ENCODE data around the gene MATN4.
"Not testable (repeated sequence)": the region's sequence is repeated elsewhere in the genome, so short reads cannot be mapped to it uniquely, and the experiment has no call there.

MATN4 gene, protein sequence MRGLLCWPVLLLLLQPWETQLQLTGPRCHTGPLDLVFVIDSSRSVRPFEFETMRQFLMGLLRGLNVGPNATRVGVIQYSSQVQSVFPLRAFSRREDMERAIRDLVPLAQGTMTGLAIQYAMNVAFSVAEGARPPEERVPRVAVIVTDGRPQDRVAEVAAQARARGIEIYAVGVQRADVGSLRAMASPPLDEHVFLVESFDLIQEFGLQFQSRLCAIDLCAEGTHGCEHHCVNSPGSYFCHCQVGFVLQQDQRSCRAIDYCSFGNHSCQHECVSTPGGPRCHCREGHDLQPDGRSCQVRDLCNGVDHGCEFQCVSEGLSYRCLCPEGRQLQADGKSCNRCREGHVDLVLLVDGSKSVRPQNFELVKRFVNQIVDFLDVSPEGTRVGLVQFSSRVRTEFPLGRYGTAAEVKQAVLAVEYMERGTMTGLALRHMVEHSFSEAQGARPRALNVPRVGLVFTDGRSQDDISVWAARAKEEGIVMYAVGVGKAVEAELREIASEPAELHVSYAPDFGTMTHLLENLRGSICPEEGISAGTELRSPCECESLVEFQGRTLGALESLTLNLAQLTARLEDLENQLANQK

DNA sequence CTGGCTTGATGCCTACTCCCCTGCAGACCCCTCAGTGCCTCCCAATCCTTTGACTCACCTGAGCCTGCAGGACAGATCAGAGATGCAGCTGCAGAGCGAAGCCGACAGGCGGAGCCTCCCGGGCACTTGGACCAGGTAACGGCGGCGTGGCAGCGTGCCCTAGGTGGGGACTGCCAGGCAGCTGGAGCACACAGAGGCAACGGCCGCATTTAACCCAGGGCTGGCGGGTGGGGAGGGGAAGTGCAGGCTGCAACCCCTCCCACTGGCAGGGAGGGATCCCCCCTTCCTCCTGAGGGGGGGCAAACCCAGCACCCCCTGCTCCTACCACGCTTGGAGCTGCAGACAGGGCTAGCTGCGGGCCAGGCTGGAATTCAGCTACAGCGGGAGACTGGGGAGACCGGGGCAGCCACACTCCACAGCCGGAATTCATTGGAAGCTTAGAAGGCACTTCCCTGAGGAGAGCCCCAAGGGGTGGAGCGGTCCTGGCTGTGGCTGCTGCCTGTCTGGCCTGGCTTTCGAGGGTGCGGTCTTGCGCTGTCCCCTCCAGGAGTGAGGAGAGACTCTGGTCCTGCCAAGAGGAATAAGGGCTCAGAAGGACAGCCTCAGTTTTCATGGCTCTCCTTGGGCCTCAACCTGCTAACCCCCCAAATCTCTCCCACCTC, at the start of gene MATN4:
MATN4 (minus strand) TSS at position 183 of the 662 bp plus-strand sequence. CDS start 2,717 bp downstream, outside the sequence.
- DNase-seq, result no peak

DNA sequence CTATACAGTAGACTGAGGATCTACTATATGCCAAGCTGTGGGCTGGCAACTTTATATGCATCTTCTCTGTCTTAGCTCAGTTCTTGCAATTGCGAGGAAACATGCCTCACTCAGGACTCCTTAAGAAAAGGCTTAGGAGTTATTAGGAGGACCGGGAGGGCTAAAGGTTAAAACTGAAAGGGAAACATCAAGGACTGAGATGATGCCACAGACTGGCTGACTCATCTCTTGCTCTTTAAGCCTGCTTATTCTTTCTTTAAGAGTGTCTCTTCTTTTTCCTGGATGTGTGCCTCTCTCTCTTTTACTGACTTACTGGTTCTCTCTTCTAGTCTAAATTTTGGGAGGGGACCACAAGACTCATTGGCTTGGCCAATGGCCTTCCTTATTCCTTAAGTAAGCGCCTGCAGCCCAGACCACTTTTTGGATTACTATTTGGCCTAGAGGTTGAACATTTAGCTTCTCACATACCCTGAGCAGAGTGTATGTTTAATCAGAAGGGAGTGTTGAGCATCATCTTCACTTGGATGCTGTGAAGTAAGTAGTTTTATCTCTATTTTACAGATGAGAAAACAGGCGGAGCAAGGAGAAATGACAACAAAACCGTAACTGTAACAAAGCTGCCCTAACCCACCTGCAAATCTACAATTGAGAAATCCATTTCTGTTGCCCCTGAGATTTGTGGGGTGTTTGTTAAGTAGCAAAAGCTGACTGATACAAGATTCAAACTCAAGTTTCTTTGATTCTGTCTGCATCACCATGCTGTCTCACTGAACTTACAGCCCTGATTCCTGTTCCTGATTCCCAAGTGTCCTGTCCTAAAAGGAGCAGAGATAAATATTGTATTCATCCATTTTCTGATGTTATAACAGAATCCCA, 47.3 kb upstream of the MATN4 start:
- DNase-seq, result no peak

- DNase-seq, result no peak
These were observed 46.5 kb upstream of the MATN4 start for GRCh38 chr20:45354423-45355208.

DNA sequence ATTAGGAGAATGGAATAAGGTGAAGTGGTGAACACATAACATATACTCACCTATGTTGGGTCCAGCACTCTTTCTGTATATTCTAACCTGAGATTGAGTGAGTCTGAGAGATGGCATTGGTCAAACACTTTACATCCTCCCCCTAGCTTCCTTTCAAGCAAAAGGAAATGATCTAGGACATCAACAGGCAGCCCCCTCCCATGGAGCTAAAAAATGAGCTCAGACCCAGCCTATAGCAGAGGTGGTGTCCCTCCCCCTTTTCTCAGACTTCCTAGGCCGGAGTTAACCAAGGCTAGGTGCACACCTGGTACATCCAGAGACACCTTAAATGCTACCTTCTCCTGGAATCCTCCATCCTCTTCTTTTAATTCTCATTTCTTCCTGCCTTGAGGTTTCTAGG, 45.6 kb upstream of the MATN4 start:
- DNase-seq, result no peak

DNA sequence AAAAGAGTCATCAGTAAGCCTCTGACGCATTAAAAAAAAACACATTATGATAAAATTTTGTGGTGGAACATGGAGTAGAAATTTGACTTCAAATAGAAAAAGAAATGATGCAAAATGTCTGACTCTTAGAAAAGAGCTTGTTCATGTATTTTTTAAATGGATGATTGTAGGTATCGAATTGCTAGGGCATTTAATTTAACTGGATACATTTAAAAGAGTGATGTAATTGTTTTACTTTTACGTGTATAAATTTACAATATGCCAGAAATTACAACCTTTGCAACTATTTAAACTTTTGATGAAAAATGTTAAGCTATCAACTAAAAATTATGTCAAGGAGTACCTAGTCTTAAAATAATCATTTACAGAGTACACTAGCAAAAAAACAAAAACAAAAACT, 44.6 kb upstream of the MATN4 start:
- no peak for DNase-seq

DNA sequence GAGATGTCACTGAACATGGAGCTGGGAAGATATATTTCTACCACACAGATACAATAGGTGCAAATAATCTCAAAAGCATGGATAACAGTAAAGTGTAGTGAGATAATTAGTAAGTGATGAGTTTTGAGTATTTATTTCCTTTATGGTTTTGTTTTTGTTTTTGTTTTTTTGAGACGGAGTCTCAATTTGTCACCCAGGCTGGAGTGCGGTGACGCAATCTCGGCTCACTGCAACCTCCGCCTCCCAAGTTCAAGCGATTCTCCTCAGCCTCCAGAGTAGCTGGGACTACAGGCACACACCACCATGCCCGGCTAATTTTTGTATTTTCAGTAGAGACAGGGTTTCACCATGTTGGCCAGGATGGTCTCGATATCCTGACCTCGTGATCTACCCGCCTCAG, 42.7 kb upstream of the MATN4 start:
- DNase-seq, result not testable (repeated sequence)

DNA sequence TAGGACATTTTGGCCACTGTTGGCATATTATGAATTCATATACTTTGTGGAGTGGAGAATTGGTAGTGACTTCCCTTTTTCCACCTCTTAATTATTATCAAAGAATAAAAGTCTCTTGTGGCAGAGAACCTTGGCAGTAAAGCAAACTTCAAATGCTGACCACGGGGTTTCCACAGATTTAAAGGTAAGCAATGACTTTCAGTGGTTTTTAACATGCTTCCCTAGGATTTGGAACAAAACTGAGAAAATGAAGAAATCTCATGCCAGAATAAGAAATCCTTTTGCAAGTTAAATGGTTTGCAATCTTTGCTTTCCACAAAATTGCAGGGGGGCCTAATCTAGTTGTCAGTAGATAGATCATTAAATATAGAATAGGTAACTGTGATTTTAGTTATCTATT, 42.1 kb upstream of the MATN4 start:
- no peak for DNase-seq

DNA sequence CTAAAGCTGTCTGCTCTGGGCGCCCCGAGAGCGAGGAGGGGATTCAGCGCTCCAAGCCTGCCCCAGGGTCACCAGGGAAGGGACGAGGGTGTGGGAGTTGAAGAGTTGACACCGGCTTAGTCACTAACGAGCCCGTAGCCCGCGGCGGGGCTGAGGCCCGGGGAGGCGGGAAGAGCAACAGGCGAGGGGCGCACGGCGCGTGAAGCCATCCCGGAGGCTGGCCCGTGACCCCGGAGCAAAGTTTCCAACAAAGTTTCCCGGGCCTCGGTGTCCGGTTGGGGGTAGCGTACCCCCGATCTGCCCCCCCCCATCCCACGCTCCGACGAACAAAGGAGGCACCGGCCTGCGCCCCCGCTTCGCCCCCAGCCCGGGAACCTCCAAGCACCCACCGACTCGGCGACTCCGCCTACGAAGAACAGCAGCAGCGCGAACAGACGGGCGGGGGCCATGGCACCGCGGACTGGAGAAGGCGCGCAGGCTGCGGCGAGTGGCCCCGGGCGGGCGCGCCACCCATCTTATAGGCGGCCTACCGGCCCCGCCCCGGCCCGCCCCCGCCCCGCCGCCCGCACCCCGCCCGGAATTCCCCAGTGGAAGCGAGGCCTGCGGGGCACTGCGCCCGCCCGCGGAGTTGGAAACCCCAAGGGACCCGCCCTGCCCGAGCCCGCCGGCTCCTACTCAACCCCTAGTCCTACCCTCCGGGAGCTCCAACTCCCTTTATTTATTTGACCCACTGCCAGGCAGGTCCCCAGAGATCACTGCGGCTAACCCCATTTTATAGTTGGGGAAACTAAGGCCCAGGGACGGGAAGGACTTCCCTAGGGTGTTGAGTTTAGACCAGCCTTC, 40.1 kb upstream of the MATN4 start, which contains the start of gene SDC4:
SDC4 (minus strand) TSS at position 489 of the 843 bp plus-strand sequence; CDS start at position 449, 40 bp downstream.
- DNase-seq, result peak; percentile 75

GRCh38 chr20:45347297-45347935, 39.3 kb upstream of the MATN4 start:
- peak; percentile 42 for DNase-seq

DNA sequence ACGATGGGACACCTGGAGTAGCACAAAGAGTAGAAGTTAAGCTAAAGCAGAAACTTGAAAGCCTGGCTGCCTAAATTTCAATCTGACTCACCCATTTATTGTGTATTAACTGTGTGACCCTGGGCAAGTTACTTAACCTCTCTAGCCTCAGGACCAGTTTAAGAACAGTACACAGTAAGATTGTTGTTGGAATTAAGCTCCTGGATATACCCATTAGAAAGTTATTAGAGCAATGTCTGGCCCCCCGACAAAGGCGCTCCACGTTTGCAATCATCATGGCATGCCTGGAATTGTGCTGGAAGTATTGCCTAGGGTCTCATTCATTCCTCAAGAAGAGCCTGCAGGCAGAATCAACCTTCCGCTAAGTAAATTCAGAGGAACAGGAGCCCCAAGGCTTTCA, 38.8 kb upstream of the MATN4 start:
- DNase-seq, result no peak

DNA sequence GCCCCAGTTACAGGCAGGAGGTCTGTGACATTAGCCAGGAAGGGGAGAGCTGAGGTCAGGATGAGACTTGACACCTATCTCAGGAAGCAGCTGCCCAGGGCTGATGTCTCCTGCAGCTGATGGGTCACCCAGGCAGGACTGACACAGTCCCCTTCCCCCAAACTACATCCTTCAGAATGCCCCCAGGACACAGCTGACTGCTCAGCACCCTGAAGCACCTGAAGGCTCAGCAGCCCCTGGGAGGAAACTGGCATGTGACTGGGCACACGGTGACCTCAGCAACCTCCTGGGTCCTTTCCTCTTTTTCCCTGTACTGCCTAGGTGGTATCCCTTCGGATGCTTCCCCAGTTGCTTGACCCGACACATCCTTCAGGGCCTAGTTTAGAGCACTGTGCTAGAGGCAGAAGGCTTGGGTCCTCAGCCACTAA, 38.2 kb upstream of the MATN4 start:
- no peak for DNase-seq

DNA sequence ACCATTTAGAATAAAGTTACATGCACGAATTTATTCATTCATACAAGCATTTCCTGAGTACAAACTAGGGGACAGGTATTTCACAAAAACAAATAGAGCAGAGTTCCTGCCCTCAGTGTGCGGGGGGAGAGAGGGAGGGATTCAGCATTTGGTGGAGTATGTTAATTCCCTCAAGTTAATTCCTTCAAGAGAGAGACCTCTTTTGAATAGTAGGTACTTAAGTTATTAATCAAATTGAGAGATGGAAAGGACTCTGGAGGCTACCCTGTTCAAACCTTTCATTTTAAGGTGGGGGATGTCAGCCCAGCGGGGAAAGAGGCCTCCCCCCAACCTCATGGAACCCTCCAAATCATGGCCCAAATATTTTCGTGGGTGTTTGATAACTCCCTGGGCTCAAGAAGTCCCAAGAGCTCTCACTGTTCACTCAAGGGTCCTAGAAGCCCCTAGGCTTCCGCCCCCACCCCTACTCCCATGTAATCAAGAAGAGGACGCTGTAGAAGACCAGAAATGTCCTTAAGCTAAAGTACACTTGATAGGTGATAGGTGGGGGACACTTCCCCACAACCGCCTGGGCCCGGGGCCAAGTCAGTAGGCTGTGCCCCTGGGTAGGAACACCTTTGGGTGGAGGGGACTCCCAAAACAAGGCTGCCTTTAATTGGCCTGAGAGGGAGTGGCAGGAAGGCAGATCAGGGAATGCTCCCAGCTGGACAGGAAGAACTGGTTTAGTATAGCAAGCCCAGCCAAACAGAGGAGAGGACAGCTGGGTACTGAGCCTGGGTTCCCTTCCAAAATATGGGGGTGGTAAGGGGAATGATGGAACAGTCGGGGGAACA, 37.2 kb upstream of the MATN4 start:
- DNase-seq, result peak; percentile 59

- DNase-seq, result no peak
These were observed 36.2 kb upstream of the MATN4 start for GRCh38 chr20:45344168-45344860.

GRCh38 chr20:45343532-45344167, 35.6 kb upstream of the MATN4 start:
- peak; percentile 82 for DNase-seq

GRCh38 chr20:45342855-45343531, 34.9 kb upstream of the MATN4 start:
- DNase-seq, result no peak

- peak; percentile 75 for DNase-seq
These were observed 34.1 kb upstream of the MATN4 start for GRCh38 chr20:45341939-45342854.

DNA sequence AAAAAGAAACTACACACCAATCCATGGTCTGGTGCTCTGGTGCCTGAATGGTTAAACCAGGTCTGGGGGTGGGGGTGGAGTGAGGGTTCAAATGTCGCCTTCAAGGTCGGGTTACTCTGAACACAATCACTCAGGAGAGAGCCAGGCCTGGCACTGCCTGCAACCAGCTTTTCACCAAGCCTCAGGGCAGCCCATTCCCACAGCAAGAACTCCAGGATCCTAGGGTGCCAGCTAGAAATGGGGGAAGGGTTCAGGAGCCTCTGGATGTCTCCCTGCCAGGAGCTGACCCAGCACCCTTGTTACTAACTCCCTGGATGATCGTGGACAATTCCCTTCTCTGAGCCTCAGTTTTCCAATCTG, 33.5 kb upstream of the MATN4 start:
- no peak for DNase-seq
